Endodermal cell (in vitro differentiated cells): ENCODE results near the gene ELANE. TPM values are rescaled to one million over a fixed set of nuclear protein-coding genes. Genes with fewer than 3 reads are reported as not detected.

Source experiments
- DNase-seq: peaks from one replicate; pipeline ENCODE4 v3.0.0-alpha.2; 2017
- H3K27ac ChIP-seq: 2 replicates; pipeline ENCODE4 v1.5.1; 2013; ENCODE audit warnings: mild to moderate bottlenecking, low read depth, low read length, moderate library complexity
- H3K27me3 ChIP-seq: 2 replicates; pipeline ENCODE4 v1.6.1; 2013; ENCODE audit warnings: mild to moderate bottlenecking, low read length, moderate library complexity; ENCODE audit not compliant: insufficient read depth, control insufficient read depth, poor library complexity, severe bottlenecking
- H3K36me3 ChIP-seq: 2 replicates; pipeline ENCODE4 v1.7.0; 2013; ENCODE audit warnings: mild to moderate bottlenecking, low read length, moderate library complexity; ENCODE audit not compliant: control insufficient read depth, insufficient read depth
- H3K4me1 ChIP-seq: one replicate; pipeline ENCODE4 v1.7.0; 2013; ENCODE audit warnings: low read length; ENCODE audit not compliant: control insufficient read depth, insufficient read depth
- H3K4me3 ChIP-seq: 2 replicates; pipeline ENCODE4 v1.5.1; 2013; ENCODE audit warnings: mild to moderate bottlenecking, low read length, moderate library complexity
- H3K9ac ChIP-seq: 2 replicates; pipeline ENCODE4 v1.6.1; 2013; ENCODE audit warnings: mild to moderate bottlenecking, low read length, moderate library complexity; ENCODE audit not compliant: poor library complexity, severe bottlenecking; ENCODE audit errors: extremely low read depth
- H3K9me3 ChIP-seq: 2 replicates; pipeline ENCODE4 v1.6.1; 2013; ENCODE audit warnings: mild to moderate bottlenecking, low read length, moderate library complexity; ENCODE audit not compliant: control insufficient read depth
- H3K27ac Mint-ChIP-seq: 2 replicates; pipeline ENCODE4 v1.8.0; 2020; ENCODE audit warnings: mixed read lengths
- H3K27me3 Mint-ChIP-seq: 2 replicates; pipeline ENCODE4 v1.8.0; 2021; ENCODE audit warnings: mild to moderate bottlenecking, mixed read lengths; ENCODE audit not compliant: insufficient read depth
- H3K36me3 Mint-ChIP-seq: 2 replicates; pipeline ENCODE4 v1.8.0; 2020; ENCODE audit warnings: low read depth, mixed read lengths
- H3K4me1 Mint-ChIP-seq: 2 replicates; pipeline ENCODE4 v1.8.0; 2020; ENCODE audit warnings: mixed read lengths
- H3K4me3 Mint-ChIP-seq: 2 replicates; pipeline ENCODE4 v1.8.0; 2020; ENCODE audit warnings: mild to moderate bottlenecking, moderate library complexity, mixed read lengths
- H3K9me3 Mint-ChIP-seq: 2 replicates; pipeline ENCODE4 v1.8.0; 2020; ENCODE audit warnings: mild to moderate bottlenecking, mixed read lengths
- CTCF ChIP-seq: fragments of 200-600 bp; sonication (generic); conservative IDR thresholded peaks from 2 replicates; pipeline ENCODE4 v1.5.0; 2021; ENCODE audit warnings: antibody characterized with exemption, mild to moderate bottlenecking
- WGBS, 2 experiments: methylation state at CpG; one replicate each; pipeline versions ENCODE4 v1.1.5 to v1.1.7; 2013; ENCODE audit warnings: missing lambda C conversion rate in 2 of 2, mixed read lengths in 1 of 2; ENCODE audit not compliant: insufficient coverage in 1 of 2, insufficient read length in 1 of 2; 5-methylcytosine and 5-hydroxymethylcytosine counted together
- total RNA-seq, 2 donors: library from RNA; stranded (reverse); fragmentation: NEBNext Ultra II Directional in 1 of 2; extraction: Animal tissue kit (Norgen Biotek cat#: 25700) in 1 of 2; gene quantifications; 2 replicates in 1 of 2; 3 replicates in 1 of 2; pipeline ENCODE4 v1.2.1, GENCODE V29; 2021

Gene ELANE
- total RNA-seq, 2 donors from 2014 or later: not detected

GRCh38 chr19:854549-854948 is 2.4 kb downstream of the ELANE start:
- no peak overlapping the region for H3K27ac Mint-ChIP-seq

DNA sequence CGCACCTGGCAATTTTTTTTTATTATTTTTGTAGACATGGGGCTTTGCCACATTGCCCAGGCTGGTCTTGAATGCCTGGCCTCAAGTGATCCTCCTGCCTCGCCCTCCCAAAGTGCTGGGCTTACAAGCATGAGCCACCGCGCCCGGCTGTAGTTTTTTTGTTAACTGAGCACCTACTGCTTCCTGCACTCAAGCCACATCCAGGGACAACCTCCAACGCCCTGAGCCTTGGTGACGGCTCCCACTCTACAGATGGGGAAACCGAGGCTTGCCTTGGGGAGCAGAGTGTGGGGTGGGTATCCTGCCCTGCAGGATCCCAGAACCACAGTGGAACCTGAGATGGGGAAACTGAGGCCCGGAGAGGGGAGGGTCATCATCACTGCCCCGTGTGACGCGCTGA is 3.0 kb downstream of the ELANE start:
- no peak for DNase-seq
- Histone ChIP-seq H3K27ac (no peak overlapping the region), H3K9me3 (no peaks in the 10 kb centered on the region), H3K4me3 (no peak overlapping the region), H3K36me3 (no peaks in the 10 kb centered on the region), H3K4me1 (no peaks in the 10 kb centered on the region), H3K27me3 (peaks cover 16% of the 10 kb centered on the region), H3K9ac (no peak overlapping the region)
- 85 to 95% methylated on average over 8 to 12 of the region's 12 CpGs for WGBS, 2 experiments
- no peak overlapping the region for H3K4me3 Mint-ChIP-seq
- peaks cover 23% of the 10 kb centered on the region for H3K27me3 Mint-ChIP-seq
- no peaks in the 10 kb centered on the region for H3K4me1 Mint-ChIP-seq
- no peak overlapping the region for H3K27ac Mint-ChIP-seq
- H3K9me3 Mint-ChIP-seq: no peaks in the 10 kb centered on the region
- no peak for TF ChIP-seq CTCF
- no peaks in the 10 kb centered on the region for H3K36me3 Mint-ChIP-seq

More at GRCh38 chr19:854549-854948, 2.4 kb downstream of the ELANE start:
- no peaks in the 10 kb centered on the region for H3K9me3 Mint-ChIP-seq
- no peak for DNase-seq
- TF ChIP-seq CTCF: no peak
- Histone ChIP-seq H3K27ac (no peak overlapping the region), H3K4me3 (no peak overlapping the region), H3K36me3 (no peaks in the 10 kb centered on the region), H3K27me3 (peaks cover 10% of the 10 kb centered on the region), H3K4me1 (no peaks in the 10 kb centered on the region), H3K9ac (no peak overlapping the region), H3K9me3 (no peaks in the 10 kb centered on the region)
- 96 to 100% methylated on average over 1 to 4 of the region's 6 CpGs for WGBS, 2 experiments
- no peak overlapping the region for H3K4me3 Mint-ChIP-seq
- no peaks in the 10 kb centered on the region for H3K36me3 Mint-ChIP-seq
- no peaks in the 10 kb centered on the region for H3K4me1 Mint-ChIP-seq
- peaks cover 17% of the 10 kb centered on the region for H3K27me3 Mint-ChIP-seq

DNA sequence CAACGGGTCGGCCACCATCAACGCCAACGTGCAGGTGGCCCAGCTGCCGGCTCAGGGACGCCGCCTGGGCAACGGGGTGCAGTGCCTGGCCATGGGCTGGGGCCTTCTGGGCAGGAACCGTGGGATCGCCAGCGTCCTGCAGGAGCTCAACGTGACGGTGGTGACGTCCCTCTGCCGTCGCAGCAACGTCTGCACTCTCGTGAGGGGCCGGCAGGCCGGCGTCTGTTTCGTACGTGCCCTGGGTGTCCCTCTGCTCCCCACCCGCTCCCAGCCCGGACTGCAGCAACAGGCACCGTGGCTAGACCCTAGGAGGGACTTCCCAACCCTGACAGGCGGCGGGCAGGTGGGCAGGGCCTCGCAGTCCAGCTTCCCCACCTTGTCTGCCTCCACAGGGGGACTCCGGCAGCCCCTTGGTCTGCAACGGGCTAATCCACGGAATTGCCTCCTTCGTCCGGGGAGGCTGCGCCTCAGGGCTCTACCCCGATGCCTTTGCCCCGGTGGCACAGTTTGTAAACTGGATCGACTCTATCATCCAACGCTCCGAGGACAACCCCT is 3.5 kb downstream of the ELANE start:
- Mint-ChIP-seq H3K9me3 (no peaks in the 10 kb centered on the region), H3K27ac (no peak overlapping the region), H3K36me3 (no peaks in the 10 kb centered on the region), H3K27me3 (peaks cover 26% of the 10 kb centered on the region), H3K4me3 (no peak overlapping the region), H3K4me1 (no peaks in the 10 kb centered on the region)
- H3K27ac ChIP-seq: no peak overlapping the region
- TF ChIP-seq CTCF: no peak
- no peak overlapping the region for H3K4me3 ChIP-seq
- H3K9me3 ChIP-seq: no peaks in the 10 kb centered on the region
- no peaks in the 10 kb centered on the region for H3K36me3 ChIP-seq
- no peak overlapping the region for H3K9ac ChIP-seq
- peaks cover 21% of the 10 kb centered on the region for H3K27me3 ChIP-seq
- WGBS, 2 experiments: 85 to 86% methylated on average over 24 to 40 of the region's 40 CpGs
- H3K4me1 ChIP-seq: no peaks in the 10 kb centered on the region
- no peak for DNase-seq
